Adrenal gland (tissue), 5 donors: ENCODE data around the gene TSPYL1.

Source experiments
- CTCF ChIP-seq, 6 experiments: fragments of 450-650 bp in 4 of 6; fragments of 200-600 bp in 2 of 6; sonication (generic) in 1 of 6; IDR thresholded peaks; 1 replicate in 5 of 6; 2 replicates in 1 of 6; pipeline versions ENCODE4 v1.5.1 to v1.8.0; 2016 to 2021; ENCODE audit warnings: antibody characterized with exemption in 6 of 6, mild to moderate bottlenecking in 2 of 6, moderate library complexity in 1 of 6
- POLR2A ChIP-seq, 2 donors: fragments of 450-650 bp; IDR thresholded peaks; one replicate each; pipeline ENCODE4 v1.6.1; 2017; ENCODE audit warnings: antibody characterized with exemption in 2 of 2, mild to moderate bottlenecking in 2 of 2, moderate library complexity in 1 of 2
- donor health status: DM: no; HTN: no; CAD: no.

GRCh38 chr6:116253505-116254296 lies 26.0 kb downstream of the TSPYL1 start, which contains the start of gene TSPYL4:
- TF ChIP-seq CTCF (IDR thresholded peaks at IDR 0.05) (no peak), POLR2A (IDR thresholded peaks at IDR 0.05) (peak; percentile 90 to 96)
